Measurements from ENCODE around the gene PRUNE1.

DNA sequence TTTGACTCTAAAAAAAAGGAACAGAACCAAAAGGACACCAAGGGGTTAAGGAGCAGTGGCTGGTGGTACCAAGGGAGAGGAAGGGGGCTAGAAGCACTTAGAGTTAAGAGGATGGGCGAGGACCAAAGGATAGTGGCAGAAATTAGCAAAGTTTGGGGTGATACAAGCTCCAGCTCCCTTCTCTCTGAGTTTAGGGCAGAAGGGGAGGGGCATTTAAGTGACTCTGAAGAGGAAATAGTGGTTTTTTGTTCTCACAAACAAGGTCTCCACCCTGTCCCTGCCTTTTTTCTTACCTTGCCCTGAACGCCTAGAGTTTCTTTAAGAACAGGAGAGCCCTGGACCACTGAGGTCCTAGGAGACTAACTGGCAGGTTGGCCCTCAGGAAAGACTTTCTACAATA is 47.9 kb downstream of the PRUNE1 start:
- TF ChIP-seq, protein P1, sequence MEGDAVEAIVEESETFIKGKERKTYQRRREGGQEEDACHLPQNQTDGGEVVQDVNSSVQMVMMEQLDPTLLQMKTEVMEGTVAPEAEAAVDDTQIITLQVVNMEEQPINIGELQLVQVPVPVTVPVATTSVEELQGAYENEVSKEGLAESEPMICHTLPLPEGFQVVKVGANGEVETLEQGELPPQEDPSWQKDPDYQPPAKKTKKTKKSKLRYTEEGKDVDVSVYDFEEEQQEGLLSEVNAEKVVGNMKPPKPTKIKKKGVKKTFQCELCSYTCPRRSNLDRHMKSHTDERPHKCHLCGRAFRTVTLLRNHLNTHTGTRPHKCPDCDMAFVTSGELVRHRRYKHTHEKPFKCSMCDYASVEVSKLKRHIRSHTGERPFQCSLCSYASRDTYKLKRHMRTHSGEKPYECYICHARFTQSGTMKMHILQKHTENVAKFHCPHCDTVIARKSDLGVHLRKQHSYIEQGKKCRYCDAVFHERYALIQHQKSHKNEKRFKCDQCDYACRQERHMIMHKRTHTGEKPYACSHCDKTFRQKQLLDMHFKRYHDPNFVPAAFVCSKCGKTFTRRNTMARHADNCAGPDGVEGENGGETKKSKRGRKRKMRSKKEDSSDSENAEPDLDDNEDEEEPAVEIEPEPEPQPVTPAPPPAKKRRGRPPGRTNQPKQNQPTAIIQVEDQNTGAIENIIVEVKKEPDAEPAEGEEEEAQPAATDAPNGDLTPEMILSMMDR (IDR thresholded peaks at IDR 0.05 in 4 of 5, conservative IDR thresholded peaks at IDR 0.05 in 1 of 5): no peak
- peak in 1 of 2 donors; percentile 5 for TF ChIP-seq POLR2A (IDR thresholded peaks at IDR 0.05)

Measured in gastrocnemius medialis (tissue), 4 donors.